ENCODE data around the gene PHC1. TPM values are rescaled to one million over a fixed set of nuclear protein-coding genes. Genes with fewer than 3 reads are reported as not detected.

Gene PHC1
- total RNA-seq, 2 experiments from 2014 or later, result 33.6 to 52.2 TPM

DNA sequence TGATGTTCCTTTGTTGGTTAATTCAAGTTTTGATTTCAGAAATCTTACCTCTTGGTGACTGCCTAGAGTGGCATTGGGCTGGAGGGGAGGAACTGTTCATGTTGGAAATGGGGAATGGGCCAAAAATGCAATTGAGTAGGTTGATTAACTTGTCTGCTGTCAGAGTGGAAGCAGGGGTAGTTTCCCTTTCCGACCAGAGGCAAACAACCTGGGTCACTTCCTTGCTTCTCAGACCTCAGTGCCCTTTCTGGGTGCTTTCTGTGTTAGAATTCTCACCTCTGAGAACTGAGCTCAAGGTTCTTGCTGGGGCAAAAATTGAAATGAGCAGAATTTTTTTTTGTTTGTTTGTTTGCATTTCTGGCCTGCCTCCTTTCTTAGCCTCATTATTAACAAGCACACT, 37.4 kb downstream of the PHC1 start:
- BruUV-seq (replicated peaks), result no TSS peak
- POLR2A ChIA-PET, result interaction anchor here (0.6 to 1.4 kb wide), 2 partner anchors 39 to 222 kb away, joined by 3 to 4 read pairs; no protein-coding TSS in a partner anchor
- Histone ChIP-seq H3K27ac (ENCODE audit: low read depth, low read length, poor library complexity, severe bottlenecking) (no peak overlapping the region), H3K9me2 (ENCODE audit: insufficient read depth, low read length) (no peaks in the 10 kb centered on the region), H3K4me1 (ENCODE audit: insufficient read depth, low read length, poor library complexity, severe bottlenecking) (peaks cover 22% of the 10 kb centered on the region), H3K36me3 (ENCODE audit: insufficient read depth, low read length) (peaks cover 59% of the 10 kb centered on the region), H3K79me2 (ENCODE audit: insufficient read depth, low read depth, low read length) (peaks cover 42% of the 10 kb centered on the region), H2AFZ (ENCODE audit: low read length) (no peak overlapping the region), H4K20me1 (ENCODE audit: insufficient read depth, low read length) (peaks cover 24% of the 10 kb centered on the region), H3K4me2 (ENCODE audit: low read length) (peak overlapping the region; percentile 98), H3K9me3 (ENCODE audit: low read length) (peaks cover 32% of the 10 kb centered on the region), H3K4me3 (ENCODE audit: low read depth, low read length, poor library complexity, severe bottlenecking) (peak overlapping the region; percentile 88)
- CTCF ChIA-PET (ENCODE audit: unreplicated experiment), result interaction anchor here (0.6 kb wide), 1 partner anchor 38 kb away, joined by 3 read pairs; no protein-coding TSS in a partner anchor
- no peak for DNase-seq (ENCODE audit: low spot score)
- TF ChIP-seq, protein P1, sequence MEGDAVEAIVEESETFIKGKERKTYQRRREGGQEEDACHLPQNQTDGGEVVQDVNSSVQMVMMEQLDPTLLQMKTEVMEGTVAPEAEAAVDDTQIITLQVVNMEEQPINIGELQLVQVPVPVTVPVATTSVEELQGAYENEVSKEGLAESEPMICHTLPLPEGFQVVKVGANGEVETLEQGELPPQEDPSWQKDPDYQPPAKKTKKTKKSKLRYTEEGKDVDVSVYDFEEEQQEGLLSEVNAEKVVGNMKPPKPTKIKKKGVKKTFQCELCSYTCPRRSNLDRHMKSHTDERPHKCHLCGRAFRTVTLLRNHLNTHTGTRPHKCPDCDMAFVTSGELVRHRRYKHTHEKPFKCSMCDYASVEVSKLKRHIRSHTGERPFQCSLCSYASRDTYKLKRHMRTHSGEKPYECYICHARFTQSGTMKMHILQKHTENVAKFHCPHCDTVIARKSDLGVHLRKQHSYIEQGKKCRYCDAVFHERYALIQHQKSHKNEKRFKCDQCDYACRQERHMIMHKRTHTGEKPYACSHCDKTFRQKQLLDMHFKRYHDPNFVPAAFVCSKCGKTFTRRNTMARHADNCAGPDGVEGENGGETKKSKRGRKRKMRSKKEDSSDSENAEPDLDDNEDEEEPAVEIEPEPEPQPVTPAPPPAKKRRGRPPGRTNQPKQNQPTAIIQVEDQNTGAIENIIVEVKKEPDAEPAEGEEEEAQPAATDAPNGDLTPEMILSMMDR (conservative IDR thresholded peaks at IDR 0.05; ENCODE audit: low read length), result no peak
- no peak for TF ChIP-seq EZH2phosphoT487 (IDR thresholded peaks at IDR 0.05; ENCODE audit: borderline replicate concordance, low read depth, low read length)
- intact Hi-C loops (cut with micrococcal nuclease; ENCODE audit: unreplicated experiment), result loop anchor here (2.0 kb wide), 1 partner anchor 87 kb away; no protein-coding TSS in a partner anchor

GRCh38 chr12:8953773-8954402, 39.6 kb downstream of the PHC1 start:
- intact Hi-C loops (cut with micrococcal nuclease; ENCODE audit: unreplicated experiment), result no loop called here
- CTCF ChIA-PET (ENCODE audit: unreplicated experiment), result no interaction called here
- peaks cover 2% of the 10 kb centered on the region; the same call in 1 of the 2 replicates for H4K20me1 ChIP-seq (ENCODE audit: insufficient read depth, low read length)
- H3K36me3 ChIP-seq (ENCODE audit: insufficient read depth, low read length), result peaks cover 55% of the 10 kb centered on the region
- no peak overlapping the region for H3K4me2 ChIP-seq (ENCODE audit: low read length)
- H3K9me3 ChIP-seq (ENCODE audit: low read length), result peaks cover 32% of the 10 kb centered on the region
- POLR2A ChIA-PET, result no interaction called here
- H3K4me1 ChIP-seq (ENCODE audit: insufficient read depth, low read length, poor library complexity, severe bottlenecking), result peaks cover 7% of the 10 kb centered on the region
- no TSS peak for BruUV-seq (replicated peaks)
- no peaks in the 10 kb centered on the region for H3K9me2 ChIP-seq (ENCODE audit: insufficient read depth, low read length)
- H3K79me2 ChIP-seq (ENCODE audit: insufficient read depth, low read depth, low read length), result peaks cover 20% of the 10 kb centered on the region
- H2AFZ ChIP-seq (ENCODE audit: low read length), result no peak overlapping the region
- no peak overlapping the region for H3K27ac ChIP-seq (ENCODE audit: low read depth, low read length, poor library complexity, severe bottlenecking)
- H3K4me3 ChIP-seq (ENCODE audit: low read depth, low read length, poor library complexity, severe bottlenecking), result no peak overlapping the region
- TF ChIP-seq, protein P1 (conservative IDR thresholded peaks at IDR 0.05; ENCODE audit: low read length), result no peak
- TF ChIP-seq EZH2phosphoT487 (IDR thresholded peaks at IDR 0.05; ENCODE audit: borderline replicate concordance, low read depth, low read length), result no peak
- DNase-seq (ENCODE audit: low spot score), result no peak

- no peaks in the 10 kb centered on the region for H3K9me2 ChIP-seq (ENCODE audit: insufficient read depth, low read length)
- no peak overlapping the region for H3K4me2 ChIP-seq (ENCODE audit: low read length)
- H3K27ac ChIP-seq (ENCODE audit: low read depth, low read length, poor library complexity, severe bottlenecking), result no peak overlapping the region
- peaks cover 32% of the 10 kb centered on the region for H3K9me3 ChIP-seq (ENCODE audit: low read length)
- H3K79me2 ChIP-seq (ENCODE audit: insufficient read depth, low read depth, low read length), result peaks cover 6% of the 10 kb centered on the region
- ChIA-PET CTCF (ENCODE audit: unreplicated experiment) (interaction anchor here (0.5 kb wide), 1 partner anchor 105 kb away, joined by 4 read pairs; no protein-coding TSS in a partner anchor), POLR2A (no interaction called here)
- H3K4me1 ChIP-seq (ENCODE audit: insufficient read depth, low read length, poor library complexity, severe bottlenecking), result peaks cover 5% of the 10 kb centered on the region
- no TSS peak for BruUV-seq (replicated peaks)
- no peak for TF ChIP-seq EZH2phosphoT487 (IDR thresholded peaks at IDR 0.05; ENCODE audit: borderline replicate concordance, low read depth, low read length)
- TF ChIP-seq, protein P1 (conservative IDR thresholded peaks at IDR 0.05; ENCODE audit: low read length), result no peak
- H3K36me3 ChIP-seq (ENCODE audit: insufficient read depth, low read length), result peaks cover 62% of the 10 kb centered on the region
- DNase-seq (ENCODE audit: low spot score), result no peak
- H3K4me3 ChIP-seq (ENCODE audit: low read depth, low read length, poor library complexity, severe bottlenecking), result no peak overlapping the region
- no peaks in the 10 kb centered on the region for H4K20me1 ChIP-seq (ENCODE audit: insufficient read depth, low read length)
- H2AFZ ChIP-seq (ENCODE audit: low read length), result no peak overlapping the region
- intact Hi-C loops (cut with micrococcal nuclease; ENCODE audit: unreplicated experiment), result no loop called here
Observed at GRCh38 chr12:8956073-8956472, 41.8 kb downstream of the PHC1 start.
